ACC112 (cell line): Measurements from ENCODE around the gene LRP1B.

Source experiments
- H2AFZ ChIP-seq: fragments of 200-600 bp; sonication (generic); one replicate; pipeline ENCODE4 v1.6.0; 2017; ENCODE audit warnings: antibody characterized with exemption, low read length; ENCODE audit not compliant: unreplicated experiment
- H3K27ac ChIP-seq: fragments of 200-600 bp; sonication (generic); 2 replicates; pipeline ENCODE4 v1.5.1; 2014; ENCODE audit warnings: low read depth, mild to moderate bottlenecking, antibody characterized with exemption, low read length, moderate library complexity
- H3K27me3 ChIP-seq: fragments of 200-600 bp; sonication (generic); 2 replicates; pipeline ENCODE4 v1.6.1; 2014; ENCODE audit warnings: mild to moderate bottlenecking, antibody characterized with exemption, low read length, moderate library complexity, mixed read lengths; ENCODE audit not compliant: insufficient read depth
- H3K36me3 ChIP-seq: fragments of 200-600 bp; sonication (generic); 2 replicates; pipeline ENCODE4 v1.6.1; 2016; ENCODE audit warnings: mild to moderate bottlenecking, antibody characterized with exemption, low read length, moderate library complexity, mixed read lengths; ENCODE audit not compliant: insufficient read depth
- H3K4me1 ChIP-seq: fragments of 200-600 bp; sonication (generic); one replicate; pipeline ENCODE4 v1.6.1; 2016; ENCODE audit warnings: low read length, mixed read lengths; ENCODE audit not compliant: insufficient read depth, unreplicated experiment, control insufficient read depth
- H3K4me3 ChIP-seq: fragments of 200-600 bp; sonication (generic); 2 replicates; pipeline ENCODE4 v1.5.1; 2014; ENCODE audit warnings: mild to moderate bottlenecking, low read depth, low read length
- H3K79me2 ChIP-seq: fragments of 200-600 bp; sonication (generic); one replicate; pipeline ENCODE4 v1.6.0; 2016; ENCODE audit warnings: low read length; ENCODE audit not compliant: control insufficient read depth, unreplicated experiment, insufficient read depth

LRP1B gene

DNA sequence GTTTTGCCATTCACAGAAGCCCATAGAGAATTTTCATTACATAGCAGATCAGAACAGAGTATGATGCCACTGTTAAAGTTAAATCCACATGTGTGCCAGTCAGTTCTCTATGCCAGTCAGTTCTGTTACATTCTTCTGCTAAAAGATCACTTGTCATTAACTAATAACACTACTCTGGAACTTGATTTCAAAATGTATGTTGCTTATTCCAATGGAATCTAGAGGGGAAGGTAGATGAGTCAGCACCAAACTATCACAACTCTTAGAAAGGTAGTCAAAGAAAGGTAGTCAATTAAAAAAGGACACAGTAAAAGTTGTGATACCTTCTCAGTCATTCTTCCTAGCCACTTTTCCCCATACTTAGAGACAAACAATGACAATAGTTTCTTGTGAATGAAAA, 1214.4 kb downstream of the LRP1B start:
- Histone ChIP-seq H2AFZ (no peak overlapping the region), H3K79me2 (no peaks in the 10 kb centered on the region), H3K4me3 (no peak overlapping the region), H3K36me3 (no peaks in the 10 kb centered on the region), H3K27me3 (no peaks in the 10 kb centered on the region), H3K27ac (no peak overlapping the region), H3K4me1 (no peaks in the 10 kb centered on the region)

DNA sequence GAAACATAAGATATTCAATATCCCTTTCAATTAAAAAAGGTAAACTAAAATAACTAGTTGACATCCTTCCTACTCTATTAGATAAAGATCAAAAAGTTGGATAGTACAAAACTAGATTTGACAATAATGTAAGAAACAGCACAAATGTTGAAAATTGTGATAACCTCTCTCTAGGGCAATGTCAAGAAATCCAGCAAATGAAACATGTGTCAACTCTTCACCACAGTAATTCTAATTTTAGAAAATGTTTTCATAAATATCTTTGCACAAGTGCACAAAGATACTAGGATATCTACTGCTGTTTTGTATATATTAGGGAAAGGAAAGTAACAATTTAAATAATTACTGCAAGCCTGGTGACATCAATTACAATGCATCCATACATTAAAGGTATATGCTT, 1220.1 kb downstream of the LRP1B start:
- Histone ChIP-seq H3K36me3 (no peaks in the 10 kb centered on the region), H3K4me1 (no peaks in the 10 kb centered on the region), H3K27ac (no peak overlapping the region), H3K79me2 (no peaks in the 10 kb centered on the region), H3K27me3 (no peaks in the 10 kb centered on the region), H2AFZ (no peak overlapping the region), H3K4me3 (no peak overlapping the region)

DNA sequence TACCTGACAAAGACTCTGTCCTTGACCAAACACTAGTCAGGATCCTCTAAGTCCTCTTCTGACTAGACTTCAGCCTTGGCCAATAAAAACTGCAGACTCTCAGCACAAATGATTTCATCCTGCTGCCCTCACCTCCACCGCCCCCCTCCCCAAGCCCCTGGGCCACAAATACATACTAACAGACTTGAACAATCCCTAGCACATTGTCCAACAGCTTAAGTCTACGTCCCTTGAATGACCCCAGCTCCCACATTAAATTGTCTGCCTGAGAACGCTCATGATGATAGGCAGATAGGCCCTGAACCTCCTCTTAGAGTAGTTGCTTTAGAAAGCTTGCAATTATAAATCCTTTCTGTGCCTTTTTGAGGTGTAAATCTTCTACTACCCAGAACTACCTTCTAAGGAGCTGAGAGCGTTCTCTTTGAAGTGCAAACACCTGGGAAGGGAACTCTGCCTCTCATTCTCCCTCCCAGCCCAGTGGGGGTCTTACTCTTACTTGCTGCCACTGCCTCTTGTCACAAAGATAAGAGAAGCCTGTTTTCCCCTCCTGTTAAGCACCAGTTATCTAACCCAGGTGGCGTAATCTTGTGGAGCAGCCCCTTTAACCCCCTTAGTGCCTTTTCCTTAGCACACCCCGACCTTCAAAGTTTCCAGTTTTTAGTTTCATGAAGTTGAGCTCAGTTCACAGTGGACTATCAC, 1225.6 kb downstream of the LRP1B start:
- Histone ChIP-seq H3K27ac (no peak overlapping the region), H3K79me2 (no peaks in the 10 kb centered on the region), H3K4me3 (no peak overlapping the region), H3K36me3 (no peaks in the 10 kb centered on the region), H2AFZ (no peak overlapping the region), H3K27me3 (no peaks in the 10 kb centered on the region), H3K4me1 (no peaks in the 10 kb centered on the region)

DNA sequence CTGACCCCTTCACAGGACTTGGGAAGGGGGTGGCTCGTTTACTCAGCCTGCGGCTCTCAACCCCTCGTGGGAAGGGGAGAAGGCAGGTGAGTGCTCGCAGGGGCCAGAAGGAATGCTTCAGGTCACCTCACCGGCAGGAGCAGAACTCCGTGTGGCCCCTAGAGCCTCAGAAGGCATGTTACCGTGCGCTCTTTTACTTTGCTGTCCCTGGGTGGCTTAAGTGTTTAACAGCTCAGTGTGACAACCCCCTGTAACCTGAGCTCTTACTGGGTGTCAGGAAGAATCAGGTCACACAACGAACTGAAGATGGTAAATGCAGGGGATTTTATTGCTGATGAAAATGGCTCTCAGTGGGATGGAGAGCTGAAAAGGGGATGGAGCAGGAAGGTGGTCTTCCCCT, 1235.4 kb downstream of the LRP1B start:
- H2AFZ ChIP-seq, result no peak overlapping the region
- H3K4me3 ChIP-seq, result no peak overlapping the region
- H3K36me3 ChIP-seq, result no peaks in the 10 kb centered on the region

DNA sequence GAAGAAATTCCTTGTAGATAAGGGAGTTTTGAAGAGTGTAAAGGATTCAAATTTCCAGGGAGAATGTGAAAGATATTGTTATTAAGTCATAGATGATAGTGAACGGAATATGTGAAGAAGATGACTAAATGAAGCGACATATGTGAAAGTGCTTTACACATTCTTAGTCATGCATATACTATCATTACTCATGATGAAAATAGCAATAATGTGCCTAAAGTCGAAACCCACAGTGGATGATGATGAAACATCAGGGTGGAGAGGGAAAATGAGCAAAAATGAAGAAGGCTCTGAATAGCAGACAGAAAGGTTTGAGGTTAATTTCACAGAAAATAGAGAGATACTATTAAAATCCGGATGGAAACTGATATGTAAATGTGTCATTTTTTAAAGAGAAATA, 1237.1 kb downstream of the LRP1B start:
- peak overlapping the region; percentile 61 for H3K27ac ChIP-seq
- peaks cover 18% of the 10 kb centered on the region for H3K4me1 ChIP-seq
- H3K27me3 ChIP-seq, result no peaks in the 10 kb centered on the region
- no peak overlapping the region for H3K4me3 ChIP-seq
- no peaks in the 10 kb centered on the region for H3K79me2 ChIP-seq
- no peaks in the 10 kb centered on the region for H3K36me3 ChIP-seq
- H2AFZ ChIP-seq, result no peak overlapping the region

More for the DNA sequence above, 1235.4 kb downstream of the LRP1B start:
- Histone ChIP-seq H3K27me3 (no peaks in the 10 kb centered on the region), H3K4me1 (peaks cover 18% of the 10 kb centered on the region), H3K79me2 (no peaks in the 10 kb centered on the region), H3K27ac (no peak overlapping the region)

DNA sequence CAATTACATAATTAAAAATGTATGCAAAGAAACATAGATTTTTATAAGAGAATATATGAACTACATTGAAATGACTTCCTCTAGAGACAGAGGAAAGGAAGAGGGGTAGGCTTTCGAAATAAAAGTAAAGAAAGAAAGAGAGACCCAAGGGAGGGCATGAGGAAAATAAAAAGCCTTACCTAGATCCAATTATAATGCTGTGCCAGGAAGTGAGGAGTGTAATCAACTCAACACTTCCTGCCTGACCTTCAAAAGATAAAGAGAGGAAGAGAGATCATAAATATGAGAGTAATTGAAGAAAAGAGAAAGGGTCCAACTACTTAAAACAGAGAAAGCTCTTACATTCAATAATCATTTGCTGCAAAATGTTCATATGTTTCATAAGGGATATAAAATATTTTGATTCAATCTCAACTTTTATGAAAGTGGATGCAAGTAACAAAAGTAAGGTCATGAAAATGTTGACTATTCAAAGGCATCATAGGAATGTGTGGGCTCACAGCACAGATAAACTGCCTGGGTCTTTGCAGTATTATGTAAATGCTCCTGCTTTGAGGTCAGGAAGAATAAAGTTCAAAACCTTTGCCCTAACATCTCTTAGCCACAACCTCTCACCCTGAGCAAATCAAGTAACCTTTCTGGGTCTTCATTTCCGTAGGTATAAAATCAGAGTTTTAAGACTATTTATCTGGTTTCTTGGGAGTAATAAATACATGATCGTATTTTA, 1237.7 kb downstream of the LRP1B start:
- Histone ChIP-seq H3K4me1 (peaks cover 18% of the 10 kb centered on the region), H3K27me3 (no peaks in the 10 kb centered on the region), H3K27ac (peak overlapping the region; percentile 61), H3K79me2 (no peaks in the 10 kb centered on the region), H3K4me3 (no peak overlapping the region), H2AFZ (no peak overlapping the region), H3K36me3 (no peaks in the 10 kb centered on the region)

DNA sequence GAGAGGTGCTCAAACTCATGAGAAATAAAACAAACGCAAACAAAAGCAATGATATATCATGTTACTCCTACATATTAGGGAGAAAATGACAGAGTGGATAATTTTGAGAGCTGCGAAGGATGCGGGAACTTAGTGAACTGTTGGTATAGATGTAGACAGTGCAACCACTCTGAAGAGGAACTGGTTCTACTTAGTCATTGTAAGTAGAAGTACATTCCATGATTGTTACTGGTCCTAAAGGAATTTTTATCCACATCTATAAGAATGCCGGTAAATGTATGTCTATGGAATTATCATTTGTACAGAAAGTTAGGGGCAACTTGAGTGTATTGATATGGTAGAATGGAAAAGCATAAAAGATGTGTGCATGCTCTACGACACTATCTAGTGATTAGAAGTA, 1238.4 kb downstream of the LRP1B start:
- H3K4me1 ChIP-seq, result peaks cover 18% of the 10 kb centered on the region
- no peak overlapping the region for H2AFZ ChIP-seq
- no peaks in the 10 kb centered on the region for H3K36me3 ChIP-seq
- H3K4me3 ChIP-seq, result no peak overlapping the region
- no peak overlapping the region for H3K27ac ChIP-seq
- H3K79me2 ChIP-seq, result no peaks in the 10 kb centered on the region
- no peaks in the 10 kb centered on the region for H3K27me3 ChIP-seq

DNA sequence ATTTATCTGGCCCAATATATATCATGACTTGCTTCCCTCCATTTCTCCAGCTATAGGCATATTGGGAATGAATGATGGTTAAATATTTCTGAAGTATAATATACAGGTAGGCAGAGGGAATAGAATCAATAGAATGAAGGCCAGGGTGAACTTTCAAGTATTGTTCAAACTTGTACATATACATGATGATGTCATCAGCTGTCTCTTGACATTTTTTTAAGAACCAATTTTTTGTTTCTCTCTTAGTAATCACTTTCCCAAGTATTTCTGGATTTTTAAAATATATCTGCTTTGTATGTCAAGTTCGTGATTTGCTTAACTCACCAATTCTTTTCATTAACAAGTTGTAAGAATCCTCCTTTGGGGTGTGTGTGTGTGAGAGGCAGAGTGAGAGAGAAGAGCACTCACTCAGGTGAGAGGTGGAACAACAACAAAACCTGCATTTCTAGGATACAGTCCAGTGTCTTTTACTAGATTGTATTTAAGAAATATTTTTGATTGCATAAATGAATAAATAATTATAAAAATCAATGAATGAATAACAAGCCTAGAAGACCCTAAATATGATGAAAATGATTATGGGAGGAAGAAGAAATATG, 1239.1 kb downstream of the LRP1B start:
- no peak overlapping the region for H3K27ac ChIP-seq
- H3K27me3 ChIP-seq, result no peaks in the 10 kb centered on the region
- peaks cover 18% of the 10 kb centered on the region for H3K4me1 ChIP-seq
- H3K79me2 ChIP-seq, result no peaks in the 10 kb centered on the region
- H3K36me3 ChIP-seq, result no peaks in the 10 kb centered on the region
- no peak overlapping the region for H2AFZ ChIP-seq
- no peak overlapping the region for H3K4me3 ChIP-seq

DNA sequence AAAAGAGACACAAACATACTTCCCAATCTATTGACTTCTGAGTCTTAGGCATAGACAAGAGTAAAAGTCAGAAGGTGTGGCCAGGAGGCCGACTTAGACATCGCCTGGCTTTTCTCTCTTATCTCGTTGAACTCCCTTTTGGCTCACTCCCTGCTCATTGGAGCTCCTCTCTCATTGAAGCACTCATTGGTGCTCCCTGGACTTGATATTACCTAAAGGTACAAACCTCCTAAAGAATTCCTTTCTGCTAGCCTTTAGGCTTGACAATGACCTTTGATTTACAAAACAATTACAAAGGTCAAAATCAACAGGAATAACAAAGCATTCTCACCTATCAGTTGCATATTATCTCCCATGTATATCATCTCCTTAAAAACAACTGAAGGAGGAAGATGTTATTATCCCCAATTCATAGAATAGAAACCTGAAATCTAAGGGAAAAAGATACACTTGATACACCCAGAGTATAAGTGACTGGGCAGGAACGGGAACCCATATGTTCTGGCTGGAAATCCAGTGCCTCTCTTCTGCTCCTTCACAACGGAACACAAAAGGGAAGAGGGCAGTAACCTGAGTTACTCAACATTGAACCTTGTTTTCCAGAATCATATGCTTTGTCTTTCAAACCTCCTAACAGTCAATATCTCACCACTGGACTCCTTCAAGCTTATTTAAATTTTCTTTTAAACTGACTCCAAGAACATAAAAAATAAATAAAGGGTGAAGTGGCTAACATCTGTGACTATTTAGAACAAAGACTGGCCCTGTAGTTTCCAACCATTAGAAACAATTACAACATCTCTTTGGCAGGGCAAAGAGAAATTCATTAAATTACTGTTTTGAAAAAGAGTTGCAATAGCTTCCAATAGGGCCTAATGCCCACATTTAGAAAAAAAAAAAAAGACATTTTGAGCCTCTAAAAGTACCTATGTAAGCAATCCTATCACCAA, 1247.9 kb downstream of the LRP1B start:
- H3K27me3 ChIP-seq, result no peaks in the 10 kb centered on the region
- H3K36me3 ChIP-seq, result no peaks in the 10 kb centered on the region
- no peaks in the 10 kb centered on the region for H3K79me2 ChIP-seq
- H3K4me3 ChIP-seq, result no peak overlapping the region
- peaks cover 5% of the 10 kb centered on the region for H3K4me1 ChIP-seq
- H3K27ac ChIP-seq, result no peak overlapping the region
- H2AFZ ChIP-seq, result no peak overlapping the region

DNA sequence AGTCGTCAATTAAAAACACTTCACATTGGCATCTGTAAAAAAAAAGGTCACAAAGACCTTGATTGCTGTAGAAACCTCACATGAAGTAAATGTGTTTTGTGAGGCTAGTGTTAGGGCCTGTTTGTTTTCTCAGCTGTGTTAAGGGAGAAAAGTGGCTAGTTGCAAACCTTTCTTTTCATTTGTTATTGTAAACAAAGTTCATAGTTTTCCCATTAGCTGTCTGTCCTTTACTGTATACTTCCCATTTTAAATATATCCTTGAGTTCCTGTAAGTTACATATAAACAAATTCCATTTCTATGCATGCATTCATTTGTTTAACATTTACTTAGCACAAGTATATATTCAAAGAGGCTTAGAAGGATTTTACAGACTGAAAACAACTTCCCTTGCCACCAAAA, 1250.2 kb downstream of the LRP1B start:
- H3K27ac ChIP-seq, result no peak overlapping the region
- H3K27me3 ChIP-seq, result no peaks in the 10 kb centered on the region
- H3K36me3 ChIP-seq, result no peaks in the 10 kb centered on the region
- no peak overlapping the region for H3K4me3 ChIP-seq
- no peaks in the 10 kb centered on the region for H3K79me2 ChIP-seq
- H3K4me1 ChIP-seq, result peaks cover 5% of the 10 kb centered on the region
- H2AFZ ChIP-seq, result no peak overlapping the region
